ENCODE results near the gene PLSCR5.

The PLSCR5 gene

DNA sequence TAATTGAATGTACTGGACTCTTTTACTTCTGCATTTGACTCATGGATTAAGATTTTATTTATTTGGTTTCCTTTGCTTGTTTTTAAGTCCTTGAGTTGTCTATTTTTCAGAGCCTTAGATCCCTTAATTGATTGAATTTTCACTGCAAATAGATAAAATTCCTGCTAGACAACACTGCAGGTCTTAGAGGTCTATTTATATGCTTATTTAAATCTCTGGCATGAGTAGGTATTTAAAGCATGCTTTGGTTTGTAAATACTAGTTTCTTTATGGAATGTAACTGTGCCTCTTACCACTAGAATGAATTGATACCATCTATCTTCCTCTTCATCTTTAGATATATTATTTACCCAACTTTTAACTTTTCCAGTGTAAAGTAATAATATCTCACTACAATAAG is 20.0 kb downstream of the PLSCR5 start:
- no peak for DNase-seq (ENCODE audit: low read depth)

DNA sequence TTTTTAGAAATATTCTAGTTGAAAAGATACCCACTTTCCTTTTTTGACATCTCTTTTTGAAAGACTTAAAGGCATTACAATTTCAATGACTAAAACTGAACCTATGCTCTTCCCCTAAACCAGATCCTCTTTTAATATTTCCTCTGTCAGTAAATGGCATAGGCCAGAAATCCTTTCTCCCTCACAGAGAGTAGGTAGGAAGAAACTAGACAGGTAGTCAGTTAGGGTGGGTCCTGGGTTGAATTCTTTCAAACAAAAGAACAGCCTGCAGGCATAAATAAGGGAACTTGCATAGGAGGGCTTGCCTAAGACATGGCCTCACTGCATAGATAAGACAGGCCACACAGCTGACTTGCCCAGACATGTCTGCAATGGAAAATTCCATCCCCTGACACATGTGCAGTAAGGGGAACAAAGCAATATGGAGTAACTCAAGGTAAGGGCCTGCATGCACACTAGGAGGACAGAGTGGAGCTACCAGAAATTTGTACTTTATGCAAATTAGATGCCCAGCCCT is 23.1 kb downstream of the PLSCR5 start:
- DNase-seq (ENCODE audit: low read depth): peak; percentile 75

GRCh38 chr3:146581080-146581601 is 24.0 kb downstream of the PLSCR5 start:
- no peak for DNase-seq (ENCODE audit: low read depth)

DNA sequence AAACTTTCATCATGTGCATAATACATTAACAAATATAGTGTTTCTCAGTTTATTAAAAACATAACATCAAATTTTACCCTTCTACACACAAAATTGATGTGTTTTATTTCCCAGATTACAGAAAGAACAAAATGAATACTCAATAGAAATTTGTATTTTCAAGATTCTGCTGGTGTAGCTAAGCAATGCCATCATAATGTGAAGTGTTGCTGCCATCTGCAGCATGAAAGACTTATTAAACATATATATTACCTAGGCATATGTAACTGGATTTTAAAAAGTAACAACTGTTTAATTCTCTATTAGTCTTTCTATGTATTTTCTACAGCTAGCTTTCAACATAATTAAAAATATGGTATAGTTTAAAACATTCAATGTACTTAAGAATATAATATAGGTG is 27.5 kb downstream of the PLSCR5 start:
- peak; percentile 69 for DNase-seq (ENCODE audit: low read depth)

DNA sequence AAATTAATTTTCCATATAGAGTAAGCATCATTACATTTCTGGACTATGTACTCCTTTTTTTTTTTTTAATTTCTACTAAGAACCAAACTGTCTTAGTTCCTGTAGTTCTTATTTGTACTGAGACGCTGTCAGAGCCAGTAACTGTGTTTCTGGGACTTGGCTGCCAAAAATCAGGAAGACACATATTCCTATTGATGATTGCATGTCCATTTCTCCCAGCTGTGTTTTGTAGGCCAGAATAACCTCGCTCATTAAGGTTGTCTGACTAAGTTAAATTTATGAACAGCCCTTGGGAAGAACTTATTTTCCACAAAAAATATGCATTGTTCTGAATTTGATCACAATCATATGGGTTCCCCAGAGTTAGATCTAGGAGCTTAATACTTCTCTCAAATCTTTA is 29.5 kb downstream of the PLSCR5 start:
- no peak for DNase-seq (ENCODE audit: low read depth)

GRCh38 chr3:146574173-146574572 is 31.0 kb downstream of the PLSCR5 start:
- no peak for DNase-seq (ENCODE audit: low read depth)

- DNase-seq (ENCODE audit: low read depth): no peak
Measured at GRCh38 chr3:146569314-146569713, 35.8 kb downstream of the PLSCR5 start.

- no peak for DNase-seq (ENCODE audit: low read depth)
Measured at GRCh38 chr3:146566138-146566537, 39.0 kb downstream of the PLSCR5 start.

- DNase-seq (ENCODE audit: low read depth): no peak
Measured at GRCh38 chr3:146561879-146562278, 43.3 kb downstream of the PLSCR5 start.

DNA sequence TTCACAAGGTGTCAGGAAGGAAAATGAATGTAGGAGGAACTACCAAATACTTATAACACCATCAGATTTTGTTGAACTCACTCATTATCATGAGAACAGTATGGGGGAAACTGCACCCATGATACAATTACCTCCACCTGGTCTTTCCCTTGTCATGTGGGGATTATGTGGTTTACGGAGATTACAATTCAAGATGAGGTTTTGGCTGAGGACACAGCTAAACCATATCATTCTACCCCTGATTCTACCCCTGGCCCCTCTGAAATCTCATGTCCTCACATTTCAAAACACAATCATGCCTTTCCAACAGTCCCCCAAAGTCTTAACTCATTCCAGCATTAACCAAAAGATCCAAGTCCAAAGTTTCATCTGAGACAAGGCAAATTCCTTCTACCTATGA is 43.7 kb downstream of the PLSCR5 start:
- DNase-seq (ENCODE audit: low read depth): no peak

GRCh38 chr3:146560678-146561077 is 44.5 kb downstream of the PLSCR5 start:
- no peak for DNase-seq (ENCODE audit: low read depth)

DNA sequence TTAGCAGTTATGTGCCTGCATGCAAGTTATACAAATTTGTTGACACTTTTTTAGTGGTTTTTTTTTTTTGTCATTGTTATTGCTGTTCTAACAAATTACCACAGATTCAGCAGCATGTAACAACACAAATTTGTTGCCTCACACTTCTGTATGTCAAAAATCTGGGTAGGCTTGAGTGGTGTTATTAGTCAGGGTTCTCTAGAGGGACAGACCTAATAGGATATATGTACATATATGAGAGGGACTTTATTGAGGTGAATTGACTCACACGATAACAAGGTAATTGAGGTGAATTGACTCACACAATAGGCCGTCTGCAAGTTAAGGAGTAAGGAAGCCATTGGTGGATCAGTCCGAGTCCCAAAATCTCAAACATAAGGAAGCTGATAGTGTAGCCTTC is 45.8 kb downstream of the PLSCR5 start:
- DNase-seq (ENCODE audit: low read depth): no peak

DNA sequence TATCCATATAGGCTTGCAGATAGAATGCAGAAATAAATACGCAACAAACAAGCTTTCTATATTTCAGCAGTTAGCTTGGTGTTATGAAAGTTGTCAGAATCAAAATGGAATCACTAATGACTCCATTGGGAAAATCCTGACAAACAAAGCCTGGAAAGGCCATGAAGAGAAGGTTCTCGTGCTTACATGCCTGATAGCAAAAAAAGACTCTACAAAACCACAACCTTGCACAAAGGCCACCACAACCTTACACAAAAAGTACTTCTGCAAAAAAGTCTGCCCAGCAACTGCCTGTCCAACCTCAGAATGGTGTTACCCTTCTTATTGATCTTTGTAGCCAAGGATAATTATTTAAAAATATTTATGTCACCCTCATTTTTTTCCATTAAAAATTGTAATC is 46.4 kb downstream of the PLSCR5 start:
- no peak for DNase-seq (ENCODE audit: low read depth)

GRCh38 chr3:146557745-146558144 is 47.4 kb downstream of the PLSCR5 start:
- DNase-seq (ENCODE audit: low read depth): no peak

DNA sequence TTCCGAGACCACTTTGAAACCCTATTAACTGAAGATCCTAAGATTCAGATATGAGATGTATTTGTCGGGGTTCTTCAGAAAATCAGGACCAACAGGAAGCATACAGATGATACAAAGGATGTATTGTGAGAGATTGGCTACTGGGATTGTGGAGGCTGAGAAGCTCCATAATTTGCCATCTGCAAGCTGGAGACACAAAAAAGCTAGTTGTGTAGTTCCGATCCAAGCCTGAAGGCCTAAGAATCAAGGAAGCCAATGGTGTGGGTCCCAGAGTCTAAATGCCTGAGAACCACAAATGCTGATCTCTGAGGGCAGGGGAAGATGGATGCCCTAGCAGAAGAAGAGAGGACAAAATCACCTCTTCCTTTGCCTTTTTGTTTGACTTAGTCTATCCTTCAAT is 49.8 kb downstream of the PLSCR5 start:
- DNase-seq (ENCODE audit: low read depth): no peak

- DNase-seq (ENCODE audit: low read depth): peak; percentile 45
Measured at GRCh38 chr3:146554151-146554760, 50.9 kb downstream of the PLSCR5 start.

DNA sequence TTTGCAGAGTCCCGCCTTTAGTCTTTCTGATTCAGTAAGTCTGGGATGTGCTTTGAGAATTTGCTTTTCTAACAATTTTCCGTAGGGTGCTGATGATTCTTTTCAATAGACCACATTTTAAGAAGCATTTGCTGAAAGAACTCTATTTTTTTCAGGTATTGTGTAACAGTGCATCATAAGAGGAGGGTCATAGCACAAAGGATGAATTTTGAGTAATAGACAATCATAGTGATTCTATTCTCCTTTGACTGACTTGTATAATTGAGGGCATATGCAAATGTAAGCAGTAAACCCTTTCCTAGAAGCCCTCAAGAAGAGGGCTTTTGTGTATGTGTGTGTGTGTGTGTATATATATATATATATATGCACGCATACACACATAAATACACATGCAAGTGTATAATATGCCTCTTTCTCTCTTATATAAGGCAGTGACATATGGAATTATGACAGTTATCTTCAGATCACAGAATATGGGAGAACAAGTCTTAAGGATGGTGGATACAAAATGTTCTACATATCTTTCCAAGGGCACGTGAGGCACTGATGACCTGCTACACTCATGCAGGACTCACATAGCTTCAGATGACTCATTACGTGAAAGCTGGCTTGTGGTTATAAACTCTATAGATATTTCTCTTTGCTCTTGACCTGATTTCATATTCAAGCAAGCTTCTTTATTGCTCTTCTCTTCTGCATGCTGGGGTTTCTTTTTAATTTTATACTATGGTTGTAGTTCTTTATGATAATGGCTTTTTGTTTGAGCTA is 54.2 kb downstream of the PLSCR5 start:
- DNase-seq (ENCODE audit: low read depth): peak; percentile 96

DNA sequence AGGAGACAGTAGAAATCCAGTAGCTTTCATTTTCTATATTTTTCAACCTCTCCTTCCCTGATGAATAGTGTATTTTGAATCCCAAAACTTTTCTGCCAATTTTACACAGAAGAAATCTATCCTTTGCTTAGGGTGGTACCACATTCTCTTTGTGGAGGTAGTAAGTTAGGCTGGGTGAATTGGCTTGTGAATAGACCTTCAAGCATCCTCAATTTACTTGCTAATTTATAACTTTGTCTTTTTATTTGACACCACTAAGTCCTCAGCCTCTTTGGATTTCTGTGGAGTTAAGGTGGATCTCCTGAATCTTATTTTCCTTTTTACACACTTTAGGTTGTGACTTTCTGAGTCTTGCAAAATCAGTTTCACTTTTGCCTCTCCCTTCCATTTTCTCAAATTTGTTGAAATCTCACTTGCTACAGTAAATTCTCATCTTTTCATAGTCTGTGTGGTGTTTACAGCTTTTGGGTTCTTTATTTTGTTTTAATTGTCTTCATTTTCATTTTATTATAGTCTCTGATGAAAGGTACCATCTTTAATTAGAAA is 55.0 kb downstream of the PLSCR5 start:
- no peak for DNase-seq (ENCODE audit: low read depth)

DNA sequence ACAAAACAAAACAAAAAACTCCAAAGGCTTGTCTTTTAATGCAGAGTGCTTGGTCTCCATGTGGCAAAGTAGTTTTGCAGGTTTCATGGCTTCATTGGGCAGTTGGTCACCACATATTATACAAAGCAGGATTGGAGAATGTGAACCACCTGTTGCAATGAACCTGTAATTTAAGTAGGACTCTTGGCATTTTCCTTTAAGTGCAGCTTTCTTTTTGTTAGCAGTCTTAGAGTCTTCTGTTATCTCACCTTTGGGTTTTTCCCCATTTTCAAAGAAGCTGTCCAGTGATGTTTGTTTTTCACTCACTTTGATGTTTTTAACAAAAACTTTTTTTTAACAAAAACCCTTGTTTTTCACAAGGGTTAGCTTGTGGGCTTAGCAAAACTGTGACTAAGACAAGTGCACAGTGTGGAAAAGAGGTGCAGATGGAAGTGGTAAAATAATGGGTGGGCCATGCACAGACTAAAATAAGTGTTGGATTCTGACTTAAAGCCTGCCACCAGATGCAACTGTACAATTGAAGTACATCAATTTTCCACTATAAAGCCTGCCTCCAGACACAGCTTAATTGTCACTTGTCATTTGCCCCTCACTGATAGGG is 57.8 kb downstream of the PLSCR5 start:
- DNase-seq (ENCODE audit: low read depth): no peak

- no peak for DNase-seq (ENCODE audit: low read depth)
Measured at GRCh38 chr3:146546366-146546965, 58.7 kb downstream of the PLSCR5 start.

GRCh38 chr3:146544929-146545528 is 60.1 kb downstream of the PLSCR5 start:
- no peak for DNase-seq (ENCODE audit: low read depth)

Measured in amniotic epithelial cell (primary cell).